H1 (cell line): Measurements from ENCODE around the gene LANCL1. TPM values are rescaled to one million over a fixed set of nuclear protein-coding genes. Genes with fewer than 3 reads are reported as not detected.

Experiments
- CTBP2 ChIP-seq: IDR thresholded peaks from 2 replicates; pipeline ENCODE4 v1.7.0; 2011; ENCODE audit warnings: borderline replicate concordance, mild to moderate bottlenecking, moderate library complexity, mixed read lengths, low read length; ENCODE audit not compliant: insufficient read depth, insufficient read length
- HDAC6 ChIP-seq: IDR thresholded peaks from one replicate; pipeline ENCODE4 v1.7.1; 2012; ENCODE audit warnings: low read depth, mild to moderate bottlenecking, inconsistent platforms, low read length, moderate library complexity
- KDM1A ChIP-seq: fragments of 200-600, 300-600 bp; sonication (generic); IDR thresholded peaks from 2 replicates; pipeline ENCODE4 v1.7.1; 2016; ENCODE audit warnings: mild to moderate bottlenecking, low read length, borderline replicate concordance
- POLR2A ChIP-seq, 2 experiments: IDR thresholded peaks; 1 replicate in 1 of 2; 2 replicates in 1 of 2; pipeline ENCODE4 v1.6.1; 2011; ENCODE audit warnings: low read depth in 2 of 2, low read length in 2 of 2, mild to moderate bottlenecking in 2 of 2; ENCODE audit errors: control extremely low read depth in 1 of 2
- RNF2 ChIP-seq: fragments of 200-900, 300-1000 bp; sonication (generic); IDR thresholded peaks from 2 replicates; pipeline ENCODE4 v1.7.1; 2016; ENCODE audit warnings: borderline replicate concordance, low read depth, mild to moderate bottlenecking, antibody characterized with exemption, low read length; ENCODE audit not compliant: poor library complexity, severe bottlenecking; ENCODE audit errors: missing control alignments
- SAP30 ChIP-seq: fragments of 300-600 bp; sonication (generic); IDR thresholded peaks from 2 replicates; pipeline ENCODE4 v1.7.1; 2012; ENCODE audit warnings: low read length, moderate library complexity, mild to moderate bottlenecking, inconsistent platforms; ENCODE audit not compliant: insufficient read depth, insufficient replicate concordance
- SIX5 ChIP-seq: IDR thresholded peaks from 2 replicates; pipeline ENCODE4 v1.6.1; 2011; ENCODE audit warnings: mild to moderate bottlenecking, low read depth, low read length
- TAF1 ChIP-seq: IDR thresholded peaks from 2 replicates; pipeline ENCODE4 v1.6.1; 2011; ENCODE audit warnings: mild to moderate bottlenecking, low read depth, low read length
- TAF7 ChIP-seq: optimal IDR thresholded peaks from 2 replicates; pipeline ENCODE3; 2011; ENCODE audit warnings: low read depth, mild to moderate bottlenecking, inconsistent platforms, low read length, moderate library complexity, borderline replicate concordance
- polyA plus RNA-seq, 7 experiments: library from polyadenylated mRNA; depleted of rRNA in 3 of 7; stranded (reverse) in 5 of 7; unstranded in 2 of 7; fragments of >200 nt in 5 of 7; fragments of 200-250 nt in 2 of 7; gene quantifications; 1 replicate in 5 of 7; 2 replicates in 1 of 7; 4 replicates in 1 of 7; pipeline versions ENCODE4 v1.2.1 to v1.2.3, GENCODE V29; 2011 to 2013; ENCODE audit warnings: missing spikeins in 2 of 7, mixed read lengths in 2 of 7
- total RNA-seq: library from RNA; stranded (reverse); fragmentation: NEBNext Ultra II Directional; extraction: Animal tissue kit (Norgen Biotek cat#: 25700); gene quantifications from 2 replicates; pipeline ENCODE4 v1.2.1, GENCODE V29; 2021
- TF ChIP-seq, protein P1 (sequence below): fragments of 300-600 bp; sonication (generic); IDR thresholded peaks from 2 replicates; pipeline ENCODE4 v1.7.1; 2012; ENCODE audit warnings: low read length, moderate library complexity, mild to moderate bottlenecking, inconsistent platforms; ENCODE audit not compliant: insufficient replicate concordance

LANCL1 gene
- total and polyA plus RNA-seq, 2 of the 8 experiments (the other 6 are each of a cell fraction or from before 2014, with no cell fraction given): 26.2 to 48.7 TPM

DNA sequence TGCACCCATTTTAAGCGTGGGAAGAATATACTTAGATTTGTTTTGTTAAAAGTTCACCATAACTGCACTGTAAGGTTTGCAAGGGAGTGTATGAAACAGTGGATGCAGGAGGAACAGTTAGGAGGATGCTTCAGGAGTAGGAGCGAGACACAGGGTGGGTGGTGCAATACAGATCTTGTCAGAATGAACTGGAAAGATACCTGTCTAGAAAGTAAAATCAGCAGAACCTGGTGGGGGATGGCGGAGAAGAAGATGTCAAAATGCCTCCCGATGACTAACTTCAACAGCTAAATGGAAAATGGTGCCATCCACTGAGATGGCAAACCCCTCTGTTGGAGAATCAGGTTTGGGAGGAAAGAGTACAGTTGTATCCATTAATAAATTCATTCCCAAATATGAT, 18.2 kb downstream of the LANCL1 start (continued):
- TF ChIP-seq, protein P1, sequence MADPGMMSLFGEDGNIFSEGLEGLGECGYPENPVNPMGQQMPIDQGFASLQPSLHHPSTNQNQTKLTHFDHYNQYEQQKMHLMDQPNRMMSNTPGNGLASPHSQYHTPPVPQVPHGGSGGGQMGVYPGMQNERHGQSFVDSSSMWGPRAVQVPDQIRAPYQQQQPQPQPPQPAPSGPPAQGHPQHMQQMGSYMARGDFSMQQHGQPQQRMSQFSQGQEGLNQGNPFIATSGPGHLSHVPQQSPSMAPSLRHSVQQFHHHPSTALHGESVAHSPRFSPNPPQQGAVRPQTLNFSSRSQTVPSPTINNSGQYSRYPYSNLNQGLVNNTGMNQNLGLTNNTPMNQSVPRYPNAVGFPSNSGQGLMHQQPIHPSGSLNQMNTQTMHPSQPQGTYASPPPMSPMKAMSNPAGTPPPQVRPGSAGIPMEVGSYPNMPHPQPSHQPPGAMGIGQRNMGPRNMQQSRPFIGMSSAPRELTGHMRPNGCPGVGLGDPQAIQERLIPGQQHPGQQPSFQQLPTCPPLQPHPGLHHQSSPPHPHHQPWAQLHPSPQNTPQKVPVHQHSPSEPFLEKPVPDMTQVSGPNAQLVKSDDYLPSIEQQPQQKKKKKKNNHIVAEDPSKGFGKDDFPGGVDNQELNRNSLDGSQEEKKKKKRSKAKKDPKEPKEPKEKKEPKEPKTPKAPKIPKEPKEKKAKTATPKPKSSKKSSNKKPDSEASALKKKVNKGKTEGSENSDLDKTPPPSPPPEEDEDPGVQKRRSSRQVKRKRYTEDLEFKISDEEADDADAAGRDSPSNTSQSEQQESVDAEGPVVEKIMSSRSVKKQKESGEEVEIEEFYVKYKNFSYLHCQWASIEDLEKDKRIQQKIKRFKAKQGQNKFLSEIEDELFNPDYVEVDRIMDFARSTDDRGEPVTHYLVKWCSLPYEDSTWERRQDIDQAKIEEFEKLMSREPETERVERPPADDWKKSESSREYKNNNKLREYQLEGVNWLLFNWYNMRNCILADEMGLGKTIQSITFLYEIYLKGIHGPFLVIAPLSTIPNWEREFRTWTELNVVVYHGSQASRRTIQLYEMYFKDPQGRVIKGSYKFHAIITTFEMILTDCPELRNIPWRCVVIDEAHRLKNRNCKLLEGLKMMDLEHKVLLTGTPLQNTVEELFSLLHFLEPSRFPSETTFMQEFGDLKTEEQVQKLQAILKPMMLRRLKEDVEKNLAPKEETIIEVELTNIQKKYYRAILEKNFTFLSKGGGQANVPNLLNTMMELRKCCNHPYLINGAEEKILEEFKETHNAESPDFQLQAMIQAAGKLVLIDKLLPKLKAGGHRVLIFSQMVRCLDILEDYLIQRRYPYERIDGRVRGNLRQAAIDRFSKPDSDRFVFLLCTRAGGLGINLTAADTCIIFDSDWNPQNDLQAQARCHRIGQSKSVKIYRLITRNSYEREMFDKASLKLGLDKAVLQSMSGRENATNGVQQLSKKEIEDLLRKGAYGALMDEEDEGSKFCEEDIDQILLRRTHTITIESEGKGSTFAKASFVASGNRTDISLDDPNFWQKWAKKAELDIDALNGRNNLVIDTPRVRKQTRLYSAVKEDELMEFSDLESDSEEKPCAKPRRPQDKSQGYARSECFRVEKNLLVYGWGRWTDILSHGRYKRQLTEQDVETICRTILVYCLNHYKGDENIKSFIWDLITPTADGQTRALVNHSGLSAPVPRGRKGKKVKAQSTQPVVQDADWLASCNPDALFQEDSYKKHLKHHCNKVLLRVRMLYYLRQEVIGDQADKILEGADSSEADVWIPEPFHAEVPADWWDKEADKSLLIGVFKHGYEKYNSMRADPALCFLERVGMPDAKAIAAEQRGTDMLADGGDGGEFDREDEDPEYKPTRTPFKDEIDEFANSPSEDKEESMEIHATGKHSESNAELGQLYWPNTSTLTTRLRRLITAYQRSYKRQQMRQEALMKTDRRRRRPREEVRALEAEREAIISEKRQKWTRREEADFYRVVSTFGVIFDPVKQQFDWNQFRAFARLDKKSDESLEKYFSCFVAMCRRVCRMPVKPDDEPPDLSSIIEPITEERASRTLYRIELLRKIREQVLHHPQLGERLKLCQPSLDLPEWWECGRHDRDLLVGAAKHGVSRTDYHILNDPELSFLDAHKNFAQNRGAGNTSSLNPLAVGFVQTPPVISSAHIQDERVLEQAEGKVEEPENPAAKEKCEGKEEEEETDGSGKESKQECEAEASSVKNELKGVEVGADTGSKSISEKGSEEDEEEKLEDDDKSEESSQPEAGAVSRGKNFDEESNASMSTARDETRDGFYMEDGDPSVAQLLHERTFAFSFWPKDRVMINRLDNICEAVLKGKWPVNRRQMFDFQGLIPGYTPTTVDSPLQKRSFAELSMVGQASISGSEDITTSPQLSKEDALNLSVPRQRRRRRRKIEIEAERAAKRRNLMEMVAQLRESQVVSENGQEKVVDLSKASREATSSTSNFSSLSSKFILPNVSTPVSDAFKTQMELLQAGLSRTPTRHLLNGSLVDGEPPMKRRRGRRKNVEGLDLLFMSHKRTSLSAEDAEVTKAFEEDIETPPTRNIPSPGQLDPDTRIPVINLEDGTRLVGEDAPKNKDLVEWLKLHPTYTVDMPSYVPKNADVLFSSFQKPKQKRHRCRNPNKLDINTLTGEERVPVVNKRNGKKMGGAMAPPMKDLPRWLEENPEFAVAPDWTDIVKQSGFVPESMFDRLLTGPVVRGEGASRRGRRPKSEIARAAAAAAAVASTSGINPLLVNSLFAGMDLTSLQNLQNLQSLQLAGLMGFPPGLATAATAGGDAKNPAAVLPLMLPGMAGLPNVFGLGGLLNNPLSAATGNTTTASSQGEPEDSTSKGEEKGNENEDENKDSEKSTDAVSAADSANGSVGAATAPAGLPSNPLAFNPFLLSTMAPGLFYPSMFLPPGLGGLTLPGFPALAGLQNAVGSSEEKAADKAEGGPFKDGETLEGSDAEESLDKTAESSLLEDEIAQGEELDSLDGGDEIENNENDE: no peak
- TF ChIP-seq POLR2A (IDR thresholded peaks at IDR 0.05; ENCODE audit: control extremely low read depth in 1 of 2, low read depth in 2 of 2, low read length in 2 of 2) (no peak), KDM1A (no peak), SIX5 (no peak), TAF1 (no peak), TAF7 (no peak), HDAC6 (no peak), CTBP2 (no peak), SAP30 (no peak), RNF2 (no peak)
